CD4-positive, alpha-beta memory T cell (primary cell): ENCODE data around the gene TXNDC2. TPM values are rescaled to one million over a fixed set of nuclear protein-coding genes. Genes with fewer than 3 reads are reported as not detected.

Experiments
- CTCF ChIA-PET: fragments of 350-600 bp; sonication (Branson Sonifier 250); formaldehyde crosslinking; loops from one replicate; lab custom pipeline; 2021; ENCODE audit warnings: inconsistent platforms; ENCODE audit not compliant: partially characterized antibody; lab: Charles Lee
- POLR2A ChIA-PET: fragments of 350-600 bp; sonication (Branson Sonifier 250); formaldehyde crosslinking; loops from one replicate; lab custom pipeline; 2021; ENCODE audit not compliant: partially characterized antibody; lab: Charles Lee
- DNase-seq, 5 donors: peaks; one replicate each; pipeline versions ENCODE4 v3.0.0 to v3.0.0-alpha.2; 2020 to 2022; ENCODE audit warnings: mixed read lengths in 1 of 5
- H3K27ac ChIP-seq: one replicate; pipeline ENCODE4 v1.7.0; 2013; ENCODE audit warnings: low read depth, low read length
- H3K27me3 ChIP-seq: 2 replicates; pipeline ENCODE4 v1.7.0; 2013; ENCODE audit warnings: mild to moderate bottlenecking, low read length, moderate library complexity; ENCODE audit not compliant: insufficient read depth
- H3K36me3 ChIP-seq: 2 replicates; pipeline ENCODE4 v1.7.0; 2013; ENCODE audit warnings: mild to moderate bottlenecking, low read length, moderate library complexity; ENCODE audit not compliant: insufficient read depth
- H3K4me1 ChIP-seq: 2 replicates; pipeline ENCODE4 v1.7.0; 2013; ENCODE audit warnings: mild to moderate bottlenecking, low read length, moderate library complexity; ENCODE audit not compliant: insufficient read depth
- H3K4me3 ChIP-seq, 2 donors: one replicate each; pipeline ENCODE4 v1.7.0; 2013; ENCODE audit warnings: low read length in 2 of 2, mild to moderate bottlenecking in 1 of 2
- H3K9me3 ChIP-seq, 2 donors: one replicate each; pipeline ENCODE4 v1.7.0; 2013; ENCODE audit warnings: low read length in 2 of 2, control low read depth in 1 of 2; ENCODE audit not compliant: control insufficient read depth in 1 of 2
- H3K27ac Mint-ChIP-seq, 7 donors: one replicate each; pipeline ENCODE4 v1.8.0; 2020 to 2021; ENCODE audit warnings: mixed read lengths in 7 of 7, mild to moderate bottlenecking in 6 of 7, inconsistent platforms in 3 of 7, moderate library complexity in 3 of 7
- H3K27me3 Mint-ChIP-seq, 2 donors: one replicate each; pipeline ENCODE4 v1.8.0; 2020 to 2021; ENCODE audit warnings: mixed read lengths in 2 of 2
- H3K36me3 Mint-ChIP-seq, 2 donors: one replicate each; pipeline ENCODE4 v1.8.0; 2020 to 2021; ENCODE audit warnings: mixed read lengths in 2 of 2, inconsistent platforms in 1 of 2, mild to moderate bottlenecking in 1 of 2
- H3K4me1 Mint-ChIP-seq, 4 donors: one replicate each; pipeline ENCODE4 v1.8.0; 2020 to 2021; ENCODE audit warnings: mixed read lengths in 4 of 4, mild to moderate bottlenecking in 1 of 4
- H3K4me3 Mint-ChIP-seq, 8 donors: one replicate each; pipeline ENCODE4 v1.8.0; 2020 to 2021; ENCODE audit warnings: mixed read lengths in 8 of 8, mild to moderate bottlenecking in 7 of 8, moderate library complexity in 6 of 8, inconsistent platforms in 3 of 8
- H3K9me3 Mint-ChIP-seq, 8 donors: one replicate each; pipeline ENCODE4 v1.8.0; 2020 to 2021; ENCODE audit warnings: mixed read lengths in 8 of 8, mild to moderate bottlenecking in 5 of 8, inconsistent platforms in 3 of 8, moderate library complexity in 1 of 8
- intact Hi-C: fragments of 100-400 bp; cut with micrococcal nuclease; formaldehyde crosslinking; loops from one replicate; pipeline ENCODE4 v1.15.1; 2023
- polyA plus RNA-seq, 2 donors: library from polyadenylated mRNA; unstranded; fragments of 300-500 nt; fragmentation: Illumina TruSeq; gene quantifications; one replicate each; pipeline ENCODE4 v1.2.3, GENCODE V29; 2021
- total RNA-seq, 2 experiments: library from RNA; stranded (reverse); gene quantifications; one replicate each; pipeline ENCODE4 v1.2.3, GENCODE V29; 2021

Gene TXNDC2
- total and polyA plus RNA-seq, 4 experiments from 2014 or later, result not detected

DNA sequence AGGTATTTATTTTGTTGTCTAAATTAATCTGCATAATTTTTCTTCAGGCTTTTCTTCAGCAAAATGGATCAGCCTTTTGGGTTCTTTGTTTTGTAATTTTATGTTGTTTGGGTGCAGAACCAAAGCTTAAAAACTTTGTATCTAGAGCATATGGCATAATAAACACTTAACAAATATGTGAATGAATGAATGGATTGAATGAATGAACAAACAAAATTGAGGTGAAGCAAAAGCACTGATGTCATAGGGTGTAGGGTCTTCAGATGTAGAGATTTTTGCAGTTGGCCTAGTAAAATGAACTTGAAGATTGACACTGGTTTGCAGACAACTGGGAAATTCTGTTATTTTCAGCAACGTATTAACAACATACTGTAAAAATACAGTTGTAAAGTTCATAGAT lies 45.4 kb downstream of the TXNDC2 start:
- Histone ChIP-seq H3K4me3 (no peak overlapping the region), H3K4me1 (peaks cover 60% of the 10 kb centered on the region), H3K36me3 (peaks cover 17% of the 10 kb centered on the region), H3K27ac (no peak overlapping the region), H3K9me3 (no peaks in the 10 kb centered on the region), H3K27me3 (no peaks in the 10 kb centered on the region)
- Mint-ChIP-seq H3K4me1 (peaks cover 40 to 57% (median 46%) of the 10 kb centered on the region in 4 donors), H3K27me3 (no peaks in the 10 kb centered on the region), H3K27ac (no peak overlapping the region), H3K36me3 (peaks cover 18 to 36% of the 10 kb centered on the region in 2 donors), H3K9me3 (no peaks in the 10 kb centered on the region), H3K4me3 (peak overlapping the region in 1 of 8 donors; percentile 11)
- CTCF ChIA-PET, result no interaction called here
- DNase-seq, result no peak
- POLR2A ChIA-PET, result no interaction called here
- intact Hi-C loops, result no loop called here

DNA sequence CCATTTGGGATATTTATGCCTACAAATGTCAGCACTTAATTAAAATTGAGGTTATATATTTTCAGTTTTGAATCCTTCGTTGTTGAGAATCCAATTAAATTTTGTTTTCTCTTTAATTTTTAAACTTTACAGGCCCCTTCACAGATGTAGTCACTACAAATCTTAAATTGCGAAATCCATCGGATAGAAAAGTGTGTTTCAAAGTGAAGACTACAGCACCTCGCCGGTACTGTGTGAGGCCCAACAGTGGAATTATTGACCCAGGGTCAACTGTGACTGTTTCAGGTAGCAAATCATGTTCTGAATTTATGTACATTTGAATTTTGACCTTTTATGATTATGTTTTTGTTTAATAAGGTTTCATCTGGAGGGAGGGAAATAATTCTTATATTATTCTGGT lies 45.9 kb downstream of the TXNDC2 start:
- H3K4me1 ChIP-seq, result peaks cover 55% of the 10 kb centered on the region
- H3K9me3 Mint-ChIP-seq, result no peaks in the 10 kb centered on the region
- no peaks in the 10 kb centered on the region for H3K27me3 Mint-ChIP-seq
- H3K4me3 ChIP-seq, result no peak overlapping the region
- POLR2A ChIA-PET, result no interaction called here
- peak overlapping the region in 2 of 7 donors; percentile 8 to 17 for H3K27ac Mint-ChIP-seq
- intact Hi-C loops, result no loop called here
- no peak overlapping the region for H3K4me3 Mint-ChIP-seq
- H3K9me3 ChIP-seq, result no peaks in the 10 kb centered on the region
- no peaks in the 10 kb centered on the region for H3K27me3 ChIP-seq
- CTCF ChIA-PET, result no interaction called here
- peaks cover 22 to 41% of the 10 kb centered on the region in 2 donors for H3K36me3 Mint-ChIP-seq
- DNase-seq, result no peak
- H3K36me3 ChIP-seq, result peaks cover 20% of the 10 kb centered on the region
- H3K4me1 Mint-ChIP-seq, result peaks cover 35 to 52% (median 41%) of the 10 kb centered on the region in 4 donors
- H3K27ac ChIP-seq, result no peak overlapping the region

- DNase-seq, result no peak
- Mint-ChIP-seq H3K27ac (no peak overlapping the region), H3K4me3 (no peak overlapping the region), H3K27me3 (no peaks in the 10 kb centered on the region), H3K4me1 (peaks cover 21 to 30% (median 25%) of the 10 kb centered on the region in 4 donors), H3K36me3 (peaks cover 29 to 58% of the 10 kb centered on the region in 2 donors), H3K9me3 (no peaks in the 10 kb centered on the region)
- no peak overlapping the region for H3K27ac ChIP-seq
- peaks cover 33% of the 10 kb centered on the region for H3K4me1 ChIP-seq
- no peak overlapping the region for H3K4me3 ChIP-seq
- intact Hi-C loops, result no loop called here
- H3K36me3 ChIP-seq, result peaks cover 37% of the 10 kb centered on the region
- ChIA-PET CTCF (interaction anchor here (0.6 kb wide), 1 partner anchor 1593 kb away, joined by 4 read pairs; no protein-coding TSS in a partner anchor), POLR2A (no interaction called here)
- no peaks in the 10 kb centered on the region for H3K9me3 ChIP-seq
- H3K27me3 ChIP-seq, result no peaks in the 10 kb centered on the region
These were observed 48.1 kb downstream of the TXNDC2 start for GRCh38 chr18:9933865-9934264.

DNA sequence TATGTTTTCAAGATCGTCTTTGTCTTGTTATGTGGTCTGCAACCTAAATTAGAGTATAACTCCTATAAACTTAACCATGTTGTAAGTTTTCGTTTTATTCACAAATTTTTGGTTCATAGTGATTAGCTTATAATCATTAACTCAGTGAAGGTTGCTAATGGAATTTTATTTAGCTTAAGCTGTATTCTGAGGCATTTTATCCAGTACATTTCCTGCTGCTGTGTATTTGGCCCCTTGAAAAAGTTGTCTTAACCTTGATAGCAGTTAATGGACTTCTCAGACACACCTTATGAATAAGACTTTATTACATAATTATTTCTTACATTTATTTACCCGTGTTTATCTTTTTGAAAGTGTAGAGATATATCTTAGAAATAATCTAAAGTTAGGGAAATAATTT lies 48.5 kb downstream of the TXNDC2 start:
- Mint-ChIP-seq H3K36me3 (peaks cover 29 to 60% of the 10 kb centered on the region in 2 donors), H3K27me3 (no peaks in the 10 kb centered on the region), H3K4me1 (peaks cover 16 to 26% (median 21%) of the 10 kb centered on the region in 4 donors), H3K4me3 (no peak overlapping the region), H3K27ac (no peak overlapping the region), H3K9me3 (no peaks in the 10 kb centered on the region)
- ChIA-PET CTCF (interaction anchor here (0.6 kb wide), 1 partner anchor 1592 kb away, joined by 4 read pairs; no protein-coding TSS in a partner anchor), POLR2A (no interaction called here)
- no peaks in the 10 kb centered on the region for H3K27me3 ChIP-seq
- no peak overlapping the region for H3K4me3 ChIP-seq
- no peaks in the 10 kb centered on the region for H3K9me3 ChIP-seq
- H3K27ac ChIP-seq, result no peak overlapping the region
- no peak for DNase-seq
- H3K4me1 ChIP-seq, result peaks cover 29% of the 10 kb centered on the region
- intact Hi-C loops, result no loop called here
- peaks cover 37% of the 10 kb centered on the region for H3K36me3 ChIP-seq

Other genes with a start within 250 kb of the TXNDC2 start
- 1 to 10 TPM; 1.8 TPM for gene RAB31, start 177.7 kb upstream of the TXNDC2 start, total RNA-seq
- gene RAB31, start 177.7 kb upstream of the TXNDC2 start, polyA plus RNA-seq, result 1 to 10 TPM in 1 of 2 donors, under 1 TPM in 1; 0.07 to 1.0 TPM
- gene VAPA, start 28.0 kb downstream of the TXNDC2 start, total RNA-seq, result 100 to 1,000 TPM; 113 to 116 TPM
- 100 to 1,000 TPM; 206 to 280 TPM for gene VAPA, start 28.0 kb downstream of the TXNDC2 start, polyA plus RNA-seq